DND-41 (cell line): ENCODE data around the gene GRM7.

Experiments
- CTCF ChIP-seq: IDR thresholded peaks from 2 replicates; pipeline ENCODE4 v1.5.1; 2012; ENCODE audit warnings: borderline replicate concordance, low read length, moderate library complexity, mild to moderate bottlenecking; ENCODE audit not compliant: poor library complexity, severe bottlenecking; ENCODE audit errors: extremely low read depth
- EZH2 ChIP-seq: IDR thresholded peaks from 3 replicates; pipeline ENCODE4 v1.6.1; 2012; ENCODE audit warnings: borderline replicate concordance, low read depth, mild to moderate bottlenecking, moderate library complexity, low read length, inconsistent platforms; ENCODE audit not compliant: severe bottlenecking

GRCh38 chr3:7195934-7196333, 335.0 kb downstream of the GRM7 start:
- TF ChIP-seq CTCF = no peak
- TF ChIP-seq EZH2 = no peak
